Measurements from ENCODE around the gene DNAJC11.
"Not testable (repeated sequence)": the region's sequence is repeated elsewhere in the genome, so short reads cannot be mapped to it uniquely, and the experiment has no call there.

The DNAJC11 gene, protein sequence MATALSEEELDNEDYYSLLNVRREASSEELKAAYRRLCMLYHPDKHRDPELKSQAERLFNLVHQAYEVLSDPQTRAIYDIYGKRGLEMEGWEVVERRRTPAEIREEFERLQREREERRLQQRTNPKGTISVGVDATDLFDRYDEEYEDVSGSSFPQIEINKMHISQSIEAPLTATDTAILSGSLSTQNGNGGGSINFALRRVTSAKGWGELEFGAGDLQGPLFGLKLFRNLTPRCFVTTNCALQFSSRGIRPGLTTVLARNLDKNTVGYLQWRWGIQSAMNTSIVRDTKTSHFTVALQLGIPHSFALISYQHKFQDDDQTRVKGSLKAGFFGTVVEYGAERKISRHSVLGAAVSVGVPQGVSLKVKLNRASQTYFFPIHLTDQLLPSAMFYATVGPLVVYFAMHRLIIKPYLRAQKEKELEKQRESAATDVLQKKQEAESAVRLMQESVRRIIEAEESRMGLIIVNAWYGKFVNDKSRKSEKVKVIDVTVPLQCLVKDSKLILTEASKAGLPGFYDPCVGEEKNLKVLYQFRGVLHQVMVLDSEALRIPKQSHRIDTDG
- total RNA-seq, result 63.3 to 87.6 (median 74.4) reads per million in 4 experiments

DNA sequence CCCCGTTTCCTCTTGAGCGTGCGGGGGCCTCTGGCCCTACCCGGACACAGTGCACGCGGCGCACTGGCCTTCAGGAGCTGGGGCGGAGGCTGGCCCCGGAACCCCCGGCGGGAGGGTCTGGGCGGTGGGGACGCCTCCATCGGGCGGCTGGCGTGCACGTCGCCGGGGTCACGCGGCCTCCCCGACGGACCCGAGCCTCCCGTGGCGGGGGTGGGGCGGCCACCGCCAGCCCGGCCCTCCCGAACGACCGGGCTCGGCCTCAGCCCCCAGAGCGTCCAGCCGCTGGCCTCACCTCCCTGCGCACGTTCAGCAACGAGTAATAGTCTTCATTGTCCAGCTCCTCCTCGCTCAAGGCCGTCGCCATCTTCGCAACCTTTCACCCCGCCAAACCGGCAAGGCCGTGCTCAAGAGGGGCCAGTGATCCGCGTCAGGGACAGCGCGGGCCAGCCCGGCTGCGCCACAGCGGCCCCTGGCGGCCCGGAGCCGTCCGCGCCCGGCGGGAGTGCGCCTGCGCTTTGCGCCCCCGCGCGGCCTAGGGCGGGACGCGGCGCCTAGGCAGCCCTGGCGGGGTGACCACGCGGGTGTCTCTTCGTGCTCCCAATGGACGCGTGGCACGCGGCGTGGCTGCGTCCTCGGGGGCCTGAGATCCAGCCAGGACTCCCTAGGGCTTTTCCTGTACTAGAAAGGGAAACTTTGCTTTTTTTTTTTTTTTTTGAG, at the start of gene DNAJC11:
DNAJC11 (minus strand) TSS at position 380 of the 717 bp plus-strand sequence; CDS start at position 364, 16 bp downstream.
- DNase-seq, result peak; percentile 83

- no peak for DNase-seq
These were observed 48.9 kb upstream of the DNAJC11 start for GRCh38 chr1:6750490-6750889.

DNA sequence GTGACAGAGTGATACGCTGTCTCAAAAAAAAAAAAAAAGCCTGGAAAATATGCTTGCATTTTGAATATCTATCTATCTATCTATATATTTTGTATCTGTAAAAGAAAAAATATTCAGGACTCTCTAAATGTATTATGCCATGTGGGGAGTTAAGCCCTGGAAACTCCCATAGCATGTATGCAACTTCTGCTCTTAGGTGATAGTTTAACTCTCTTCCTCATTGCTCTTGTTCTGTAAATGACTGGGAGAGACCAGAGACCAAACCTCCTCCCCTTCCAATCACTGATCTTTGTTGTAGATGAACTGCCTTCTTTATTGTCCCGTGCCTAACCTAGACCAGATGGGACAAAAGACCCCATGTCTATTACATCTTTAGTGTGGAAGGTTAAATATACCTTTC, 46.1 kb upstream of the DNAJC11 start:
- DNase-seq, result no peak

- no peak for DNase-seq
These were observed 43.5 kb upstream of the DNAJC11 start for GRCh38 chr1:6745073-6745472.

GRCh38 chr1:6743189-6744101, 41.8 kb upstream of the DNAJC11 start:
- no peak for DNase-seq

GRCh38 chr1:6742676-6743188, 41.1 kb upstream of the DNAJC11 start:
- DNase-seq, result not testable (repeated sequence)

DNA sequence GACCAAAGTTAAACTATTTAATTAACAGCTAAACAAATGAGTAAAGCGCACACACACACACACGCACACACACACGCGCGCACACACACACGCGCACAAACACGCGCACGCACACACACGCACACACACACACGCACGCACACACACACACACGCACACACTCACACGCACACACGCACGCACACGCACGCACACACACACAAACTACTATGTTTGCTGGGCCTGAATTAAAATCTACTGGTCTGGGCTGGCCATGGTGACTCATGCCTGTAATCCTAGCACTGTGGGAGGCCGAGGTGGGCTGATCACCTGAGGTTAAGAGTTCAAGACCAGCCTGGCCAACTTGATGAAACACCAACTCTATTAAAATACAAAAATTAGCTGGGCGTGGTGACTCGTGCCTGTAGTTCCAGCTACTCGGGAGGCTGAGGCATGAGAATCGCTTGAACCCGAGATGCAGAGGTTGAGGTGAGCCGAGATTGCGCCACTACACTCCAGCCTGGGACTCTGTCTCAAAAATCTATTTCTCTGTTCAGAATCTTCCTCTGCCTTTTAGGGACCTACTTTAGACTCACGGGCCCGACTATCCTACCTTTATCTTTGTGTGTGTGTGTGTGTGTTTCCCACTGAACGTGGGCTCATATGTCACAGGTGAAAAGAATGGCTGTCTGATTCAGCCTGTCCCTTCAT, 37.5 kb upstream of the DNAJC11 start:
- no peak for DNase-seq

DNA sequence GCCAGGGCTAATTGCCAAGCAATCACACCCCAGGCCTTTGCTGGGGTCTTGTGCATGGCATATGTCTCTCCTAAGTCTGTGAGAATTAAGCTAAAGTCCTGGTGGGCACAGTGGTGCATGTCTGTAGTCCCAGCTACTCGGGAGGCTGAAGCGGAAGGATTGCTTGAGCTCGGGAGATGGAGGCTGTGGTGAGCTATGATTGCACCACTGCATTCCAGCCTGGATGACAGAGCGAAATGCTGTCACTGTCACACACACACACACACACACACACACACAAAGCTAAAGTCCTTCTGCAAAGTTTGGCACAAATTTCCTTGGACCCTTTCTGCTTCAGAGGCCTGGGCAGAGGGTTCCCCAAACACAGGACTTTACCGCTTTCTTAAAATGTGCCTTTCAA, 31.3 kb upstream of the DNAJC11 start:
- no peak for DNase-seq

- DNase-seq, result no peak
These were observed 30.3 kb upstream of the DNAJC11 start for GRCh38 chr1:6731905-6732304.

GRCh38 chr1:6730880-6731279, 29.3 kb upstream of the DNAJC11 start:
- no peak for DNase-seq

DNA sequence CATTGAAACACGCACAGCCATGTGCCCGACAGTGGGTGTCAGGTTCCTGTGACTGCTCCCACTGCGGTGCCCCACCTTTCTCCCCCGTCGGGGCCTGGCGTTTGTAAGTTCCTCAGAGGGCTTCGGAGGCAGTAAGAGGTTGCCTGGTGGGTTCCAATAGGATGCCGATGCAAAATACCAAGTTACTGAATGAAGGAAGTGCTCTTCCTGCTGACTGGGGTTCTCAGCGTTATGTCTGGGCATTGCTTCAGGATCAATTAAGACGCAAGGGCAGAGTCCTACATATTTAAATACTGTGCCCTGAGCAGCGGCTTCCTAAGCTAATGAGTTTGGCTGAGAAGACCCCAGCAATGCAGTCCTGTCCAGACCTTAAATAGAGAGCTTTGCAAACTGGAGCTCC, 28.9 kb upstream of the DNAJC11 start:
- DNase-seq, result no peak

GRCh38 chr1:6727535-6727934, 25.9 kb upstream of the DNAJC11 start:
- DNase-seq, result peak; percentile 12

DNA sequence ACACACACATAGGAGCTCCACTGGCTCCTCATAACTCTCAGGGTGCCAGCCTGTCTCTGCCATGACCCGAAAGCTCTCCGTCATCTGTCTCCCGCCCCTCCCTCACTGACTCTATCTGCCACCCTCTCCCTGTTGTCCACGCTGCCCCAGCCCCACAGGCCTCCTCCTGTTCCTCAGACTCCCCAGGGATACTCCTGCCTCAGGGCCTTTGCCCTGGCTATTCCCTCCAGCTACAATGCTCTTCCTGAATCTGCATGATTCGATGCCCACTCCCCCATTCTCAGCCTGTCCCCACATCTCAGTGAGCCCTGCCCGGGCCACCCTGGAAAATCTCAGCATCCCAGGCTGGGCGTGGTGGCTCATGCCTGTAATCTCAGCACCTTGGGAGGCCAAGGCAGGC, 24.6 kb upstream of the DNAJC11 start:
- no peak for DNase-seq

- no peak for DNase-seq
These were observed 23.0 kb upstream of the DNAJC11 start for GRCh38 chr1:6724517-6725141.

DNA sequence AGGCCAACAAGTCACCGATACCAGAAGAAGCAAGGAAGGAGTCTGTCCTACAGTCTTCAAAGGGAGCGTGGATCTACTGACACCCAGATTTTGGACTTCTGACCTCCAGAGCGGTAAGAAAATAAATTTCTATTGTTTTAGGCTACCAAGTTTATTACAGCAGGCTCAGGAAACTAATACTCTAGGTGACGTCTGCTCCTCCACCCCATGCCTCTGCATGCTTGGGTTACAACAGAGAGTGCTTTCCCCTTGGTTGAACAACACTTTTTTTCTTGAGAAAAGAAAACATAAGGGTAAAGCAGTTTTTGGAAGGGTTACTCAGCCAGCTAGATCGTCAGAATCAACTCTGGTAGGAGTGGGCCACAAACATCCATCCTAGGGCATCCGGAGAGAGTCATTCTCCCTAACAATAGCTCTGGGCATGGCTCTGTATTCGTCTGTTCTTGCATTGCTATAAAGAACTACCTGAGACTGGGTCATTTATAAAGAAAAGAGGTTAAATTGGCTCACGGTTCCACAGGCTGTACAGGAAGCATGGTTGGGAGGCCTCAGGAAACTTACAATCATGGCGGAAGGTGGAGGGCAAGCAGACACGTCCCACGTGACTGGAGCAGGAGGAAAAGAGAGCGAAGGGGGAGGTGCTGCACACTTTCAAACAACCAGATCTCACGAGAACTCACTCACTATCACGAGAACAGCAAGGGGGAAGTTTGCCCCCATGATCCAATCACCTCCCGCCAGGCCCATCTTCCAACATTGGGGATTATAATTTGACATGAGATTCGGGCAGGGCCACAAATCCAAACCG, 22.2 kb upstream of the DNAJC11 start:
- DNase-seq, result no peak

- no peak for DNase-seq
These were observed 9.6 kb upstream of the DNAJC11 start for GRCh38 chr1:6711174-6711573.

DNA sequence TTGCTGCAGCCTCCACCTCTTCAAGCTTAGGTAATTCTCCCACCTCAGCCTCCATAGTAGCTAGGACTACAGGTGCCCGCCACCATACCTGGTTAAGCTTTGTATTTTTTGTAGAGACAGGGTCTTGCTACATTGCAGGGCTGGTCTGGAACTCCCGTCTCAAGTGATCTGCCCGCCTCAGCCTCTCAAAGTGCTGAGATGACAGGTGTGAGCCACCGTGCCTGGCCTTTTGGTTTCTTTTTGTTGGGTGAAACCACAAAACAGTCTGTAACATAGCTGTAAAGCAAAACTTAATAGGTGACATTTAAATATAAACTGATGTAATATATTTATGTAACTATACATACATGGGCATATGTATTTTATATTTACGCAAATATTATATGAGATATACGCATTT, 3.1 kb upstream of the DNAJC11 start:
- DNase-seq, result no peak

GRCh38 chr1:6703016-6703415, 1.4 kb upstream of the DNAJC11 start:
- no peak for DNase-seq

DNA sequence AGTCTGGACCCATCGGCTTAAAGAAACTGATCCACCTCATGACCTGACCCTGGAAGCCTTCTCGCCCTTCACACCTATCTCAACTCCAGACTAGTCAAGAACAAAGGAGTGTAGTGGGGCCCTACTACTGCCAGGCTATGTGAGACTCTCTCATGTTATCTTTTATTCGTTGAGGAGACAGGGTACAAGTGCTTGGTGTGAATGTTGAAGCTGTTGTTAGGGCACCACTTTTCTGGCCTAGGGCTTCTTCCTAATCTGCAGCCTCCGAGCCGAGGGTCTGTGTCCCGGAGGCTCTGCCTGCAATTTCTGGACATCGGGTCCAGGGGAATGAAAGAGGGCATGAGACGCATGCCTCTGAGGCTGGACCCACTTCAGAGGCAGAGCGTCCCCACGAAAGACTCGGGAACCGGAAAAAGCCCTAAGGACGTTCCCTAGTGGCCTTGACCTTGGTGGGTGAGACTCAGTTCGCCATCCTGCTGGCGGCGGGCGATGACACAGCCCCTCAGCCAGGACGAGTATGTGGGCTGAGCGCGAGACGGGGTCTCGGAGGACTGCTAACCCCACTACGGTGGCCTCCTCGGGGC, 671 bp downstream of the DNAJC11 start:
- DNase-seq, result no peak

DNA sequence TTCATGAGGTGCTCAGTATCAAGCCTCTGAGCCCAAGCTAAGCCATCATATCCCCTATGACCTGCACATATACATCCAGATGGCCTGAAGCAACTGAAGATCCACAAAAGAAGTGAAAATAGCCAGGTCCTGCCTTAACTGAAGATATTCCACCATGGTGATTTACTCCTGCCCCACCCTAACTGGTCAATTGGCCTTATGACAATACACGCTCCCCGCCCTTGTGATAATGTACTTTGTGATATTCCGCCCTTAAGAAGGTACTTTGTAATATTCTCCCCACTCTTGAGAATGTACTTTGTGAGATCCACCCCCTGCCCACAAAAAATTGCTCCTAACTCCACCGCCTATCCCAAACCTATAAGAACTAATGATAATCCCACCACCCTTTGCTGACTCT, 1.7 kb downstream of the DNAJC11 start:
- not testable (repeated sequence) for DNase-seq

Measured in effector CD8-positive, alpha-beta T cell (primary cell).